ENCODE measurements around the gene ZC3H18.

GRCh38 chr16:88582912-88583575 lies 12.8 kb downstream of the ZC3H18 start:
- TF ChIP-seq L3MBTL2 (conservative IDR thresholded peaks at IDR 0.05) (no peak), SUZ12 (IDR thresholded peaks at IDR 0.05) (no peak), NFRKB (IDR thresholded peaks at IDR 0.05) (no peak), ELF4 (IDR thresholded peaks at IDR 0.05) (no peak), SP1 (IDR thresholded peaks at IDR 0.05) (no peak), PKNOX1 (IDR thresholded peaks at IDR 0.05) (no peak), FOXK2 (IDR thresholded peaks at IDR 0.05) (no peak), FOXM1 (IDR thresholded peaks at IDR 0.05; ENCODE audit: borderline replicate concordance) (no peak), ZNF384 (IDR thresholded peaks at IDR 0.05) (no peak), FOXA1 (IDR thresholded peaks at IDR 0.05) (no peak)

Measured in HEK293T (cell line).